OCI-LY1 (cell line): ENCODE measurements around the gene PNMT.

ENCODE experiments used
- H2AFZ ChIP-seq: fragments of 200-600 bp; sonication (generic), shearing (Covaris generic); 2 replicates; pipeline ENCODE4 v1.6.0; 2014; ENCODE audit warnings: antibody characterized with exemption, mild to moderate bottlenecking, low read length
- H3F3A ChIP-seq: fragments of 200-600 bp; sonication (generic), shearing (Covaris generic); 2 replicates; pipeline ENCODE4 v1.6.0; 2014; ENCODE audit warnings: mild to moderate bottlenecking, antibody characterized with exemption, low read length, moderate library complexity; ENCODE audit not compliant: insufficient read depth
- H3K27ac ChIP-seq: fragments of 200-600 bp; sonication (generic); 2 replicates; pipeline ENCODE4 v1.5.1; 2014; ENCODE audit warnings: low read length, mixed run types, mild to moderate bottlenecking, low read depth; ENCODE audit not compliant: poor library complexity, severe bottlenecking
- H3K27me3 ChIP-seq: fragments of 200-600 bp; sonication (generic); 2 replicates; pipeline ENCODE4 v1.6.0; 2014; ENCODE audit warnings: antibody characterized with exemption, mild to moderate bottlenecking, low read length, moderate library complexity; ENCODE audit not compliant: insufficient read depth
- H3K36me3 ChIP-seq: fragments of 200-600 bp; sonication (generic); 2 replicates; pipeline ENCODE4 v1.6.1; 2014; ENCODE audit warnings: mild to moderate bottlenecking, antibody characterized with exemption, low read length, moderate library complexity, mixed read lengths; ENCODE audit not compliant: insufficient read depth
- H3K4me1 ChIP-seq: fragments of 200-600 bp; sonication (generic); 2 replicates; pipeline ENCODE4 v1.5.1; 2014; ENCODE audit warnings: mild to moderate bottlenecking, low read length, moderate library complexity; ENCODE audit not compliant: insufficient read depth, severe bottlenecking
- H3K4me2 ChIP-seq: fragments of 200-600 bp; sonication (generic), shearing (Covaris generic); 2 replicates; pipeline ENCODE4 v1.6.1; 2014; ENCODE audit warnings: low read length
- H3K4me3 ChIP-seq: fragments of 200-600 bp; sonication (generic); 2 replicates; pipeline ENCODE4 v1.5.1; 2014; ENCODE audit warnings: low read length, low read depth, mild to moderate bottlenecking, mixed read lengths; ENCODE audit not compliant: poor library complexity, severe bottlenecking
- H3K79me2 ChIP-seq: fragments of 200-600 bp; shearing (Covaris generic); 2 replicates; pipeline ENCODE4 v1.6.1; 2016; ENCODE audit warnings: mixed run types, low read length, mixed read lengths; ENCODE audit not compliant: insufficient read depth
- H3K9ac ChIP-seq: fragments of 200-600 bp; sonication (generic), shearing (Covaris generic); 2 replicates; pipeline ENCODE4 v1.6.1; 2014; ENCODE audit warnings: mild to moderate bottlenecking, low read length, mixed read lengths
- H3K9me2 ChIP-seq: fragments of 200-600 bp; sonication (generic), shearing (Covaris generic); 2 replicates; pipeline ENCODE4 v1.6.1; 2014; ENCODE audit warnings: low read depth, mild to moderate bottlenecking, low read length, mixed read lengths
- H3K9me3 ChIP-seq: fragments of 200-600 bp; shearing (Covaris generic); 2 replicates; pipeline ENCODE4 v1.6.1; 2014; ENCODE audit warnings: low read length, mixed read lengths
- H4K20me1 ChIP-seq: fragments of 200-600 bp; sonication (generic), shearing (Covaris generic); 2 replicates; pipeline ENCODE4 v1.6.0; 2016; ENCODE audit warnings: mild to moderate bottlenecking, low read length; ENCODE audit not compliant: insufficient read depth
- CTCF ChIP-seq: fragments of 200-600 bp; sonication (generic), shearing (Covaris generic); IDR thresholded peaks from 2 replicates; pipeline ENCODE4 v1.5.1; 2017; ENCODE audit warnings: mild to moderate bottlenecking, antibody characterized with exemption, low read length, moderate library complexity, mixed read lengths
- EZH2 ChIP-seq: fragments of 200-600 bp; sonication (generic), shearing (Covaris generic); IDR thresholded peaks from 2 replicates; pipeline ENCODE4 v1.8.0; 2017; ENCODE audit warnings: borderline replicate concordance, mixed run types, mild to moderate bottlenecking, antibody characterized with exemption, low read length, moderate library complexity, mixed read lengths

Gene PNMT

GRCh38 chr17:39702901-39703893 is 34.9 kb downstream of the PNMT start:
- Histone ChIP-seq H3K27me3 (no peaks in the 10 kb centered on the region), H3K4me2 (no peak overlapping the region), H3K27ac (no peak overlapping the region), H3F3A (no peaks in the 10 kb centered on the region), H4K20me1 (no peaks in the 10 kb centered on the region), H3K36me3 (no peaks in the 10 kb centered on the region), H3K9ac (no peak overlapping the region), H3K4me3 (no peak overlapping the region), H3K79me2 (no peaks in the 10 kb centered on the region), H3K4me1 (no peaks in the 10 kb centered on the region), H3K9me2 (no peaks in the 10 kb centered on the region), H2AFZ (no peak overlapping the region), H3K9me3 (no peaks in the 10 kb centered on the region)
- TF ChIP-seq EZH2 = no peak
- no peak for TF ChIP-seq CTCF

- Histone ChIP-seq H3K9me3 (no peaks in the 10 kb centered on the region), H3K4me3 (no peak overlapping the region), H2AFZ (no peak overlapping the region), H3K4me1 (no peaks in the 10 kb centered on the region), H3K4me2 (no peak overlapping the region), H3K27me3 (no peaks in the 10 kb centered on the region), H4K20me1 (no peaks in the 10 kb centered on the region), H3K27ac (no peak overlapping the region), H3K9ac (no peak overlapping the region), H3K36me3 (no peaks in the 10 kb centered on the region), H3K79me2 (no peaks in the 10 kb centered on the region), H3K9me2 (no peaks in the 10 kb centered on the region), H3F3A (no peaks in the 10 kb centered on the region)
- TF ChIP-seq EZH2 (no peak), CTCF (no peak)
Measured at GRCh38 chr17:39703913-39704312, 35.7 kb downstream of the PNMT start.

GRCh38 chr17:39704821-39705551 is 36.7 kb downstream of the PNMT start:
- H3K4me2 ChIP-seq = no peak overlapping the region
- H3K9me3 ChIP-seq = no peaks in the 10 kb centered on the region
- H3K9me2 ChIP-seq = no peaks in the 10 kb centered on the region
- no peaks in the 10 kb centered on the region for H3K27me3 ChIP-seq
- no peaks in the 10 kb centered on the region for H3K4me1 ChIP-seq
- no peaks in the 10 kb centered on the region for H3K79me2 ChIP-seq
- H3K9ac ChIP-seq = no peak overlapping the region
- no peak for TF ChIP-seq CTCF
- no peak for TF ChIP-seq EZH2
- H2AFZ ChIP-seq = no peak overlapping the region
- H3F3A ChIP-seq = no peaks in the 10 kb centered on the region
- H4K20me1 ChIP-seq = no peaks in the 10 kb centered on the region
- H3K27ac ChIP-seq = no peak overlapping the region
- no peaks in the 10 kb centered on the region for H3K36me3 ChIP-seq
- no peak overlapping the region for H3K4me3 ChIP-seq
